GM18519 (cell line): ENCODE data around the gene CREB5.
"Not testable (repeated sequence)": the region's sequence is repeated elsewhere in the genome, so short reads cannot be mapped to it uniquely, and the experiment has no call there.

Experiments
- ATAC-seq: cut with Tn5 transposase; IDR thresholded peaks from one replicate; pipeline ENCODE4 v1.9.1; 2021; ENCODE audit warnings: mild to moderate bottlenecking, moderate library complexity; ENCODE audit not compliant: unreplicated experiment, low FRiP score

The CREB5 gene

GRCh38 chr7:28411876-28412662 lies at the start of gene CREB5:
Gene CREB5, plus strand, starts transcription at chr7:28412518. Its CDS starts 397 bp downstream, at chr7:28412915.
- ATAC-seq, result no peak

DNA sequence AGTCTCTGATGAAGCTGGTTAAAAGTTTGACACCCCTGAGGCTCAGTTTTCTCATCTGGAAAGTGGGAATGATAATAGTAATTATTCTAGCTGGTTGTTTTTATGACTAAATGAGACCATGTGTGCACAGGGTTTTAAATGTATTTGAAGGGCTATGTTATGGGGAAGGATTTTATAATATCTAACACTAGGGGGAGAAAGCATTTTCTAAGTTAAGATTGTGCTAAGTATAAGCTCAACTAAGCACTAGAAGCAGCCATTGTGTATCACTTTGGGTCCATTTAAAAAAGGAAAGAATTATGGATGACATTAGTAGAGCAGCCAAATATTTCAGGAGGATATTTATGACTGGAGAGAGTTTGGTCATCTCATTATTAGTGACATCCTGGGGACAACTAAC lies 49.5 kb upstream of the CREB5 start:
- ATAC-seq, result no peak

- ATAC-seq, result no peak
These were observed 48.2 kb upstream of the CREB5 start for GRCh38 chr7:28364082-28364481.

DNA sequence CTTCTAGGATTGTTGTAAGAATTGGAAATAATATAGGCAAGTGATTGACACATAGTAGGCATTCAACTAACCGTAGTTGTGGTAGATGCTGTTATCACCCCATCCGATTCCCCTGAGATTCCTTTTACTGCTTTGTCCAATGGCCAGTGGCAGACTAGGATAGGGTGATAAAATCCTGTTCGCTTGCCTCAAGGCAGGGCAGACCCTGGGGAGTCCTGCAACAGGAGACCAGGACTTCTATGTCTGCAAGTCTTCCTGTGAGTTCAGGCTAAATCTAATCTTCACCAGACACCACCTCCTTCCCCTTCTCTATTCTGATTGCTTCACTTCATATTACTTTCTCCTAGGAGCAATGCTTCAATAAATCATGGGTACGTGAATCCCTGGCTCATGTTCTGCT lies 42.8 kb upstream of the CREB5 start:
- ATAC-seq, result no peak

DNA sequence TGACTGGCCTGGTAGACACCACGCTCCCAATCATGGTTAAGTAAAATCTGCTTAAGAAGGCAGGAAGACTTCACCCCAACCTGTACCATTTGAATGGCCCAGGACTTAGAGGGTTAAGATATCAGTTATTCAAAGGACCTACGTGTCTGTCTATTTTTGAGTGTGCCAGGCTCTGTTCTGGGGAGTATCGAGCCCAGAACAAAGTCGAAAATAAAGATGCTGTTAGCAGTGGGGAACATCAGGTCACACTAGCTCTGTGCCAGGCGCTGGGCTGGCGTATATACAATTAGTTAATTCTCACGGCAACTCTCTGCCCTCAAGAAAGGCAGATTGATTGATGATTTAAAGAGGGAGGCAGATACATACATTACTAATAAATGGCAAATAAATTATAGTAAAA lies 40.5 kb upstream of the CREB5 start:
- ATAC-seq, result no peak

DNA sequence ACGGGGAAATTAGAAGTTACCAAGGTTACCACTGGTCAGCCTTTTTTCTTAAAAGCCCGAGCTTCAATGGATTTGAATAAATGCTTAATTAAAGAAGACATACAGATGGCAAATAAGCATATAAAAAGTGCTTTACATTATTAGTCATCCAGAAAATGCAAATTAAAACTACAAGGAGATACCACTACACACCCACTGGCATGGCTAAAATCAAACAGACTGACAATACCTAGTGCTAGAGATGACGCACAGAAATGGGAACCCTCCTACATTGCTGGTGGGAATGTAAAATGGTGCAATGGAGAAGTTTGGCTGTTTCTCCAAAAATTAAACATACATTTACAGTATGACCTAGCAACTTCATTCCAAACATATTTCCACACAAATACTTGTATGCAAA lies 38.3 kb upstream of the CREB5 start:
- ATAC-seq, result no peak

GRCh38 chr7:28375729-28376128 lies 36.6 kb upstream of the CREB5 start:
- no peak for ATAC-seq

DNA sequence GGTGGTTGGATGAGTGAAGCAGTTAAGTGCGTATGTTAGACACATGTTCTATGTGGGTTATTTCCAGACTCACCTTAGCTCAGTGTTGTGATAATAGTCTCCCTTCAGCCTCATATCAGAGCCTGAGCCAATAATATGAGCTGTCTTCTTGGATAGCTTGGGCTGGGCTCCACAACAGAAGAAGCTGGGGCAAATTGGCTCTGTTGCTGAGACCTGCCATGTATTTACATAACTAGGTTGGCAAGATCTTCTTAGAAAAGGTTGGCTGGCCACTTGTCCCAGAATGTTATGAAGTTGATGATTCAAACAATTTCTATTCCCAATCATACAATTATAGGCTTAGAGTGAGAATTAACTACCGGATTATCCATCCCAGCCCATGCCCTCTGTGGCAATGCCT lies 35.7 kb upstream of the CREB5 start:
- ATAC-seq, result no peak

DNA sequence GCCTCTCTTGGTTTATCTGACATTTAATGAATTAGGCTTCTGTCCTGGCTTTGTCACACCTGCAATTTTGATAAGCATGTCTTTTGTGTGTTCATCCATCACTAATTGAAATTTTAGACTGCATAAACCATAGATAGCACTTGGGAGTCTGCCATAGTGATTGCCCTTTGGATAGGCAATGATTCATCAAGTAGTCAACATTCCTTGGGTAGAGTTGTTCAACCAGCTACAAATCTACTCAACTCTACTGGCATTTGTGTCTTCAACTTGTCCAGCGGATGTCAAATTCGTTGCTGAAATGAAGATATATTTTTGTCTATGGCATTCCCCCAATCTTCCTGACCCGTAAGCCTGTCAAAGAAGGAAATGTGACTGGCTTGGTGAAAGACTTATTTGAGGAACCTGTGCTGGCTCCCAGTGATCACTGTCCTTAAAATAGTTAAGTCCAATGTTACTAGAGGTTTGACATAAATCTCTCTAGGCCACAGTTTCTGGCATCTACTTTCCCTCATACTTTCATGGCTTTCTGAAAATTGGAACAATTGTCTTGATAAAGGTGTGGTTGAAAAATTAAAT lies 33.7 kb upstream of the CREB5 start:
- ATAC-seq, result no peak

- ATAC-seq, result no peak
These were observed 30.9 kb upstream of the CREB5 start for GRCh38 chr7:28381466-28381865.

GRCh38 chr7:28382144-28382543 lies 30.2 kb upstream of the CREB5 start:
- no peak for ATAC-seq

GRCh38 chr7:28383975-28384374 lies 28.3 kb upstream of the CREB5 start:
- no peak for ATAC-seq

DNA sequence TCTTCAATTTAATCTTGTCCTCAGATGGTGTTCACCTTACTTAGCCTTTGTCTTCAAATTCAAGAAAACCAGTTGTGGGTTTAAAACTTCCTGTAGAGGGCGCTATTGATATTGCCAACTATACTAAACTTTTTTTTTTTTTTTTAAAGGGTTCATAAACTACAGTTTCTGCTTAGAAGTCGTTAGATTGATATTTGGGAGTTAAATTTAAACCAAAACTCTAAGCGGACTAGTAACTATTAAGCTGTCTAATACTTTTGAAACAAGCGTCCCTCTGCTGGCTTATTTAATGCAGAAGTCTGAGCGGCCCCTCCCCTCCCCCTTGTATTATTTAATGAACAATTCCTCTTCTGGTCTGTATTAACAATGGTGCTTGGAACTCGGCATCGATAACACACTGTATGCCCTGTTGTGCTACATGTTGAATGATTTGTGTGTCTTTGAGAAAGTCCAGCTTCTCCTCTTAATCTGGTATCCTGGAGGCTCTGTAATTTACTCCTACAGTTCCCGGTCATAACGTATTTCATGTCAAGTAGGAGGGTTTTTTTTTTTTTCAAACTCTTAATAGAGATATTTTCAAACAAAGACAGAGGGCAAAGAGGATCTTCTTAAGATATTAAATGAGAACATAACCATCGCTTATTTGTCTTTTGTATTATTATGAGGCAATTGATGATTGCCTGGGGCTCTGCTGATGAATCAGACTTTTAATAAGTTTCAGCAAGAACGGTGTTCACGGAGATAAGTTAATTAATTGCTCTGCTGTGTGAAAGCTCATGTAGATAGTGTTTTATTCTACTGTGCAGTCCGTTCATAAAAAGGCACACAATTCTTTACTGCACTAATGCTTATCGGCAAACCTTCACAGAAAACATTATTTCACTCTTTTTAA lies 22.6 kb upstream of the CREB5 start:
- ATAC-seq, result no peak

- no peak for ATAC-seq
These were observed 21.9 kb upstream of the CREB5 start for GRCh38 chr7:28390426-28390825.

DNA sequence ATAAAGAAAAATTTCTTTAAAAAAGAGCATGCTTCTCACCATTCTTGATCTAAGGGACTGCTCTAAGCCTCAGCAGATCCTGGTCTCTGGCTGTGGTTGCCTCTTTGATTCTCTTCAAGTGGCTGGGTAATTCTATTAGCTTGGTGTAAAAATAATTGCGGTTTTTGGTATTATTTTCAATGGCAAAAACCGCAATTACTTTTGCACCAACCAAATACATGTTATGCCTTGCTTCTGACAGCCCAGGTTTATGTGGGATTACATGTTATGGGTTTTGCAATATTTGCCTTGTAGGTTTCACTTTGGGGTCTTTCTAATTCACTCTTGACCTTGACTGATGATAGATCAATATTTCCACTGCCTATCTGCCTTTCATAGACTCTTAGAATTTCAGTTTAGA lies 20.0 kb upstream of the CREB5 start:
- no peak for ATAC-seq

- ATAC-seq, result no peak
These were observed 16.9 kb upstream of the CREB5 start for GRCh38 chr7:28395404-28395803.

DNA sequence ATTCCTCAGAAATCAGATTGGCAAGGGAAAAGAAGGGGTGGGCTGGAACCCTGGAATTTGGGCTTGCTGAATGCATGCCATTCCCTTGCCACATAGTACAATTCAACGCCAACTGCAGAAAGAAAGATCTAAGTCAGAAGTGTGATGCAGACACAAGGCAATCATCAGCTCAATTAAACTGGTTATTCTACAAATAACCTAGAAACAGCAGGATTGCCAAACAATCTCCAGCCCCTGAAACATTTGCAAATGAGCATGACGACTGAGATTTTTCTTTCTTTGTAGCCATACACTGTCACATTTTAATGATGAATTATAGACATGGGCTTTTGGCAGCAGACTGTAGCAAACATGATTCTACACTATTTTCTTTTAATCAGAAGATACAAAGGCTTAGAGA lies 16.5 kb upstream of the CREB5 start:
- ATAC-seq, result no peak

- ATAC-seq, result no peak
These were observed 15.2 kb upstream of the CREB5 start for GRCh38 chr7:28397141-28397540.

DNA sequence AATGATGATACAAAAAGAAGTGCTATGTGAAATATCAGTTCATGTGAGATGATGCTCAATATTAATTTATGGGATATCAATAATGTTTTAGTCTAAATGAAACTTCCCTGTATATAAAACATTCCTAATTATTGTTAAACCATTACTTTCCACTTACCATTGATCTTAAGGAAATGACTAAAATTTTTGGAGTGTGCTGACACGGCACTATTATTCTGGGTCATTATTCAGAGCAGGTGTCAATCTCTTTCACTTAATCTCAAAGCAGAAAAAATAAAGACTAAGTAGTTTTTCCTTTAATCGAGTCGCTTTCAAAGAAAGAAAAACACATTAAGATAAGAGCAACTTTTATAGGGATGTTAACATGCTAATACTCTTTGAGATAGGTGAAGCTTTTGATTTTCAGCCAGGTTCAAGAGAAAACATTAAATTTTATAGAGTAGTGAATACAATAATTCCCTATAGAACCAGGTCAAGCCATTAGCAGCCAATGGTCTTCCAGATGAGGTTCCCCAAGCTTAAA lies 11.4 kb upstream of the CREB5 start:
- no peak for ATAC-seq

- ATAC-seq, result not testable (repeated sequence)
These were observed 10.8 kb upstream of the CREB5 start for GRCh38 chr7:28401567-28401966.

- no peak for ATAC-seq
These were observed 6.7 kb upstream of the CREB5 start for GRCh38 chr7:28405662-28406061.
